ENCODE data around the gene FBLL1. TPM values are rescaled to one million over a fixed set of nuclear protein-coding genes. Genes with fewer than 3 reads are reported as not detected.

Gene FBLL1
- total RNA-seq: 0.13 TPM in 1 of 2 replicates, not detected in the other

DNA sequence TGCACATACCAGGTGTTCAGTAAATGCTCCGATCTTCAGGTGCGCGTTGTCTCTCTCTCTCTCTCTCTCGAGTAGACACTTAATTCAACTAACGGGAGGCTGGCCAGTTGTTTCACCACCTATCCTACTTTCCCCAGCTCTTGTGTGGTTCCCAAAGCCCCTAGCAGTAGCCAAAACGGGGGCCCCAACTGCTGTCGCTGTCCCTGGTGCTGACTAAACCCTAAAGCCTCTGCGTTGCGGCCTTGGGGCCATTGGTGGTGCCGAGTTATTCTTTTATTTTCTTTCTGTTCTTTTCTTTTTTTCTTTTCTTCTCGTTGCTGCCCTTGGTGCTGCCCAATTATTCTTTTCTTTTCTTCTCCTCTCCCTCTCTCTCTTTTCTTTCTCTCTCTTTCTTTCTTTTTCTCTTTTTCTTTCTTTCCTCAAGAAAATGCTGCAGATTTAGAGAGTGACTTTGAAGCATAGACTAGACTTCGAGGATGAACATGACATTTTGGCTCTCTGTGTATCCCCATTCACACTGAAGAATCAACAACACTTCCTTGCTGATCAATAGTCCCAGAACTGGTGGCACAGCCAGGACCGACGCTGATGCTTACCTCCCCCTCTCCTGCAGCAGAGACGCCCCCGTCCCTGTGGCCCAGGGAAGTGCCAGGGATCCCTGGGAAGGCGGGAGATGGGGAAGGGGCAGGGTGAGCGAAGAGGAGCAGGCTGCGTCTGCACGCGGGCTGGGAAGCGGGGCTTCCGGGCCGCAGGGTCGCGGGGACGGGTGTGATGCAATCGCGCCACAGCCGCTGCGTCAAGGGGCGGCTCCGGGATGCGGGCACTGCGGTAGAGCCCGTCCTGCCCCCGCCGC, at the start of gene FBLL1:
Gene FBLL1, plus strand, starts transcription at position 785 of the 853 bp plus-strand sequence. CDS start 200 bp downstream, outside the sequence.
- DNase-seq (ENCODE audit: low spot score): no peak
- H3K4me3 Mint-ChIP-seq: peak within 1 kb of the TSS; percentile 57
- H3K27ac Mint-ChIP-seq: no peak within 1 kb of the TSS
- H3K36me3 Mint-ChIP-seq (ENCODE audit: low read depth): peaks cover 3% of the 10 kb centered on the region
- peaks cover 5% of the 10 kb centered on the region for H3K4me1 Mint-ChIP-seq (ENCODE audit: low read depth)
- peaks cover 48% of the 10 kb centered on the region for H3K27me3 Mint-ChIP-seq (ENCODE audit: insufficient read depth)
- peaks cover 7% of the 10 kb centered on the region for H3K9me3 Mint-ChIP-seq
- intact Hi-C loops (cut with micrococcal nuclease): loop anchor here (5.0 kb wide), 1 partner anchor 49 kb away; the partner anchor contains the start of gene PANK3

DNA sequence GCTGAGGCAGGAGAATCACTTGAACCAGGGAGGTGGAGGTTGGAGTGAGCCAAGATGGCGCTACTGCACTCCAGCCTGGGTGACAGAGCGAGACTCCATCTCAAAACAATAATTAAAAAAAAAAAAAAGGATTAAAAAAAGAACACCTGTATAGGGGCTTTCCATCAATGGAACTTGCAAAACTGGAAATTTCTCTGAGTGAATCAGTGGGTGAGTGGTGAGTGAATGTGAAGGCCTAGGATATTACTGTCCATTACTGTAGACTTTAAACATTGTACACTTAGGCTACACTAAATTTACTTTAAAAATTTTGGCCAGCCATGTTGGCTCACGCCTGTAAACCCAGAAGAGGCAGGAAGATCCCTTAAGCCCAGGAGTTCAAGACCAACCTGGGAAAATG, 48.5 kb upstream of the FBLL1 start:
- H3K9me3 Mint-ChIP-seq: no peaks in the 10 kb centered on the region
- no peak overlapping the region for H3K4me3 Mint-ChIP-seq
- H3K4me1 Mint-ChIP-seq (ENCODE audit: low read depth): peaks cover 19% of the 10 kb centered on the region
- peaks cover 3% of the 10 kb centered on the region for H3K27me3 Mint-ChIP-seq (ENCODE audit: insufficient read depth)
- no peak overlapping the region for H3K27ac Mint-ChIP-seq
- DNase-seq (ENCODE audit: low spot score): no peak
- no peaks in the 10 kb centered on the region for H3K36me3 Mint-ChIP-seq (ENCODE audit: low read depth)
- intact Hi-C loops (cut with micrococcal nuclease): no loop called here

DNA sequence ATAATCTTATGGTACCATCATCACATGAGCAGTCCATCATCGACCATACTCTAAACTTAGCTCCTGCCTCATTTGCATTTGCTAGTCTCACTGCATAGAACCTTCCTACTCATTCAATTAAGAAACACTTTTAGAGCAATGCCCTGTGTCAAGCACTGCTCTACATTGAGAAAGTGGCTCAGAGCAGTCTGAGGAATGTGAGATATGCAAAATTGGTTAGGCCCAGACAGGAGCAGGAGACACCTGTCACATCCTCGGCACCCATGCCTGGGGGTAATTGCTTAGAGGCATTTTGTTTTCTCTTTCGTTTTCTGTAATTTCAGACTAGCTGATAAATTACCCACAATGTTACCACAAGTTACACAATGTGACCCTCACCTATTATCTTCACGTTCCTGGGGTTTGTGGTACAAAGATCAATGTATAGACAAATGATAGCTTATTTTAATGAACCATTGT, 47.7 kb upstream of the FBLL1 start:
- intact Hi-C loops (cut with micrococcal nuclease): no loop called here
- Mint-ChIP-seq H3K27me3 (ENCODE audit: insufficient read depth) (peaks cover 3% of the 10 kb centered on the region), H3K36me3 (ENCODE audit: low read depth) (peaks cover 1% of the 10 kb centered on the region), H3K9me3 (no peaks in the 10 kb centered on the region), H3K4me1 (ENCODE audit: low read depth) (peaks cover 26% of the 10 kb centered on the region), H3K4me3 (no peak overlapping the region), H3K27ac (no peak overlapping the region)
- no peak for DNase-seq (ENCODE audit: low spot score)

DNA sequence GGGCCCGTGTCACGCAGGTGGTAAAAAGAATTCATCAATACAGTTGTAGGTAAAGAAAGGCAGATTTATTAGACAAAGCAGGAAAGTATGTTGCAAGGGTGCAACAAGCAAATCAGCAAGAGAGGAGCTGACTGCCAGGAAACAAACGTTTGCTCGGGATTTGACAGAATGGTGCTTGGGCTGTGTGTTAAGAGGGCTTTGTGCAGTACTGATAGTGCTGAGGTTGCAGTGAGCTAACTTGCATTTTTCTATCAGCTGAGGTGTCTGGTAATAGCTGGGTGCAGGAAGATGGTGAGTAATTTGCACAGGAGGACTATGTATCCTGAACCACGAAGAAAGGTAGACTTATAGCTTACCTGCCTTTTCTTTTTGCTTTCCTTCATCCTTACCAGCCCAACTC, 46.7 kb upstream of the FBLL1 start:
- Mint-ChIP-seq H3K9me3 (no peaks in the 10 kb centered on the region), H3K36me3 (ENCODE audit: low read depth) (peaks cover 2% of the 10 kb centered on the region), H3K4me3 (no peak overlapping the region), H3K27ac (no peak overlapping the region), H3K27me3 (ENCODE audit: insufficient read depth) (peaks cover 3% of the 10 kb centered on the region), H3K4me1 (ENCODE audit: low read depth) (peaks cover 28% of the 10 kb centered on the region)
- no peak for DNase-seq (ENCODE audit: low spot score)
- intact Hi-C loops (cut with micrococcal nuclease): no loop called here

DNA sequence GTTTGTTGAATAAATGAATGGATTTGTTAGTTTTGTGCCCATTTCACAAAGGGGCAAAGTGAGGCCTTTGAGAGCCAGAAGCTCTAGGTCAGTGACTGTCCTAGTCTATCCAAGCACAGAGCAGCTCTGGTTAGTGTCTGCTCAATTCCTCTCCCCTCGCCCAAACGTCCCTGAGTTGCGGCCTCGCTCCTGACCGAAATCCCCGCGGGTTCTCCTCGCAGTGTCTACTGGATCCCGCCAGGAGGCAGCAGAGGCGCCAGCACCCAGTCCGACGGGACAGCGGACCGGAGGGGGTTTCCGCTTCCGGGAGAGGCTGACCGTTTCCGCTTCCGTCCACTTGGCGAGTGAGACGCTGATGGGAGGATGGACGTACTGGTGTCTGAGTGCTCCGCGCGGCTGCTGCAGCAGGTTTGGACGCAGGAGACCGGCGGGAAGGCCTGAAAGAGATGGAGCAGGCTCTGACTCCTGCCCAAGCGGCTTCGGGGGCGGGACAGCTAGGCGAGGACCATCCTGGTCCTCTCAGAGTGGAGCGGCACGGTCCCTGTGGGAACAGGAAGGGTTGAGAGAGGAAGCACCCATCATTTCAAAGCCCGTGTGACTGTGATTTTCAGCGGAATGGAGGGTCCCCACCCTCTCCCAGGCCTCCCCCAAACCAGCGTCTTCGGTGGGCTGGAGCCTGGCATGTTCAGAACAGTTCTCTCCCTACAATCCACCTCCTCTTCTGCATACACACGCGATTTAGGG, 42.8 kb upstream of the FBLL1 start, which contains the start of gene RARS1:
Gene RARS1, plus strand, starts transcription at position 336 of the 744 bp plus-strand sequence. Its CDS starts 28 bp downstream, at position 364.
- H3K4me1 Mint-ChIP-seq (ENCODE audit: low read depth): peaks cover 38% of the 10 kb centered on the region
- H3K27me3 Mint-ChIP-seq (ENCODE audit: insufficient read depth): no peaks in the 10 kb centered on the region
- no peaks in the 10 kb centered on the region for H3K9me3 Mint-ChIP-seq
- peak; percentile 86 for DNase-seq (ENCODE audit: low spot score)
- intact Hi-C loops (cut with micrococcal nuclease): loop anchor here (1.0 to 5.0 kb wide), 5 partner anchors 71 to 1096 kb away; partner anchors contain the start of genes PANK3 and SPDL1
- H3K27ac Mint-ChIP-seq: peak within 1 kb of the TSS; percentile 86
- peak within 1 kb of the TSS; percentile 100 for H3K4me3 Mint-ChIP-seq
- H3K36me3 Mint-ChIP-seq (ENCODE audit: low read depth): peaks cover 22% of the 10 kb centered on the region

DNA sequence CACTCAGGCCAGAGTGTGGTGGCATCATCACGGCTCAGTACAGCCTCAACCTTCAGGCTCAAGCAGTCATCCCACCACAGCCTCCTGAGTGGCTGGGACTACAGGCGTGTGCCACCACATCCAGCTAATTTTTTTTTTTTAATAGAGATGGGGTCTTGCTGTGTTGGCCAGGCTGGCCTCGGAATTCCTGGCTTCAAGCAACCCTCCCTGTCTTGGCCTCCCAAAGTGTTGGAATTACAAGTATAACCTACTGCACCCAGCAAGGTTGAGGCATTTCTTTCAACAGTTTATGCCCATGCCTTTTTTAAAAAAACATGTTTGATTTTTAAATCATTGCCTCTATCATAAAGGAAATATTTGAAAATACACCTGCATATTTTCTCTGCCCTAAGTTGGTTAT, 40.0 kb upstream of the FBLL1 start:
- Mint-ChIP-seq H3K27me3 (ENCODE audit: insufficient read depth) (no peaks in the 10 kb centered on the region), H3K9me3 (no peaks in the 10 kb centered on the region), H3K27ac (no peak overlapping the region), H3K4me3 (no peak overlapping the region), H3K36me3 (ENCODE audit: low read depth) (peaks cover 40% of the 10 kb centered on the region), H3K4me1 (ENCODE audit: low read depth) (peaks cover 36% of the 10 kb centered on the region)
- DNase-seq (ENCODE audit: low spot score): no peak
- intact Hi-C loops (cut with micrococcal nuclease): loop anchor here (5.0 kb wide), 2 partner anchors 68 to 1093 kb away; partner anchors contain the start of gene SPDL1

DNA sequence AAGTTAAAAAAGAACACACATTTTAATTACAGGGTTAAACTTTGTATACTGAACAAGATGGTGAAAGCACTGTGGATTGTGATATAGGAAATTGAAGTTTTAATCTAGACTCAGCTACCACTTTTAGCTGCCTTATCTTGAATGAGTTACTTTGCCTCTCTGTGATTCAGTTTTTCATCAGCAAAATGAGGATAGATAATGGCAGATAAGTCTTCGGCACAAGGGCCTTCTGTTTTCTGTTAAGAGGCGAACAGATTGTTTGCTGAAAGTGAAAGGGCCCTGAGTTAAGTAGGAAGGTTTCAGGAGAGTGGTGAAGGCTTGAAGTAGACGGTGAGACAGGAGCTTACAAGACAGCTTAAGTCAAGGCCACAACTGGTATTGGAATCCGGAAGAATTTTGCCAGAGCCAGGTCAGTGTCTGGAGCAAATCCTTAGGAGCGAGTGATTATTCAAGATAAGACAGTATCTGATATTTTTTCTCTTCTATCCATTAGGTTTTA, 35.0 kb upstream of the FBLL1 start:
- no peaks in the 10 kb centered on the region for H3K27me3 Mint-ChIP-seq (ENCODE audit: insufficient read depth)
- no peak overlapping the region for H3K4me3 Mint-ChIP-seq
- DNase-seq (ENCODE audit: low spot score): no peak
- intact Hi-C loops (cut with micrococcal nuclease): no loop called here
- peaks cover 7% of the 10 kb centered on the region for H3K4me1 Mint-ChIP-seq (ENCODE audit: low read depth)
- H3K27ac Mint-ChIP-seq: no peak overlapping the region
- H3K9me3 Mint-ChIP-seq: no peaks in the 10 kb centered on the region
- H3K36me3 Mint-ChIP-seq (ENCODE audit: low read depth): peaks cover 46% of the 10 kb centered on the region

DNA sequence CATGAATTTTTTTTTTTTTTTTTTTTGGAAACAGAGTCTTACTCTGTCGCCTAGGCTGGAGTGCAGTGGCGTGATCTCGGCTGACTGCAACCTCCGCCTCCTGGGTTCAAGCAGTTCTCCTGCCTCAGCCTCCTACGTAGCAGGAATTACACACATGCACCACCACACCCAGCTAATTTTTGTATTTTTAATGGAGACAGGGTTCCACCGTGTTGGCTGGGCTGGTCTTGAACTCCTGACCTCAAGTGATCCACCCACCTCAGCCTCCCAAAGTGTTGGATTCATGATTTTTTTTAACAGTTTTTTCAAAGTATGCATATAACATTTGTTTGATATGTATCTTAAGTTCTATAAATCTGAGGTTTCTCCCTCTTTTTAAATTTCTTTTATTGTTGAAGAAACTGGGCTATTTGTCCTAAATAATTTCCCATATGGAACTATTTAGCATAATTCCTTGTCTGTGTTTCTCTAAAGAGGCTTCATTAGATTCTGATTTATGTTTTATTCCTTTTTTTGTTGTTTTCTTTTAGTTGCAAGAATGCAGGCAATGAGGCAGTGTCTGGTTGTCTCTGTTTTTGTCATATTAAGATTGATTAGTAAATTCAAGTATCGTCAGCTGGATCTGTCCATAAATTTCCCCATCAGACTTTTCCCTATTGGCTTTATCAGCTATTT, 26.4 kb upstream of the FBLL1 start:
- Mint-ChIP-seq H3K27ac (no peak overlapping the region), H3K9me3 (no peaks in the 10 kb centered on the region), H3K4me3 (no peak overlapping the region), H3K36me3 (ENCODE audit: low read depth) (peaks cover 36% of the 10 kb centered on the region), H3K4me1 (ENCODE audit: low read depth) (no peaks in the 10 kb centered on the region), H3K27me3 (ENCODE audit: insufficient read depth) (no peaks in the 10 kb centered on the region)
- DNase-seq (ENCODE audit: low spot score): no peak
- intact Hi-C loops (cut with micrococcal nuclease): no loop called here

DNA sequence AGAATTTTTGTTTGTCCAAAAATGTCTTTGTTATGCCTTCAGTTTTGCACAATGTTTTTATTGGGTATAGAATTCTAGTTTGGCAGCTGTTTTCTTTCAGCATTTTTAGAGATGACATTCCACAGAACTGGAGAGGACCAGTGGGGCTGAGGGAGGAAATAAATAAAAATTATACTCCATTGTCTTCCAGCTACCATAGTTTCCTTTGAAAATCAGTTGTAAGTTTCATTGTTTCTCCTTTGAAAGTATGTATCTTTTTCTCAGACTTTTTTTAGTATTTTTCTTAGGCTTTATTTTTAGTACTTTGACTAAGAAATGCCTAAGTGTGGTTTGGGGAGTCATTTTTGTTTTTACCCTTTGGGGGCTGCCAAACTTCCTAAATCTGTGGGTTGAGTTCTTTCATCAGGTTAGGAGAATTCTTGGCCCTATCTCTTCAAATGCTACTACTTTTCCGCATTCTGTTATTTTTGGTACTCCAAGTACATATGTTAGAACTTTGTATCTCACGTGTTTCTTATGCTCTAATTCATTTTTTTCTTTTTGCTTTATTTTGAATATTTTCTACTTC, 15.2 kb upstream of the FBLL1 start:
- intact Hi-C loops (cut with micrococcal nuclease): no loop called here
- no peak overlapping the region for H3K4me3 Mint-ChIP-seq
- peaks cover 7% of the 10 kb centered on the region for H3K9me3 Mint-ChIP-seq
- DNase-seq (ENCODE audit: low spot score): no peak
- no peaks in the 10 kb centered on the region for H3K27me3 Mint-ChIP-seq (ENCODE audit: insufficient read depth)
- H3K36me3 Mint-ChIP-seq (ENCODE audit: low read depth): peaks cover 75% of the 10 kb centered on the region
- H3K4me1 Mint-ChIP-seq (ENCODE audit: low read depth): no peaks in the 10 kb centered on the region
- no peak overlapping the region for H3K27ac Mint-ChIP-seq

DNA sequence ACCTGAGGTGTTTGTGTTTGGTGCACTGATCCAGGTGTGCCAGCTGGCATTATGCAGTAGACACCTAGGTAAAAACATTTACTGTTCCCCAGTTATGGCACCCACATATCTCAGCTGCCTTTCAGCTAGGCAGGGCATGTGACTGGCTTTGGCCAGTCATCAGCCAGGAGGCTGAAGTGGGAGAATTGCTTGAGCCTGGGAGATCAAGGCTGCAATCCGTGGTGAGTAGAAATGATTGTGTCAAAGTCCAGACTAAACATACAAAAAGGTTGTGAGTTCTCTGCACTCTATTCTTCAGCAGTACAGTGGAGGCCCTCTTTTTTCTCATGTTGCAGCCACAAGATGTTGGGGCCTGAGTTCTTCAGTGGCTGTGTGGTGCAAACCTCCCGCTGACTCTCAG, 3.2 kb upstream of the FBLL1 start:
- DNase-seq (ENCODE audit: low spot score): no peak
- H3K27me3 Mint-ChIP-seq (ENCODE audit: insufficient read depth): peaks cover 31% of the 10 kb centered on the region
- peaks cover 4% of the 10 kb centered on the region for H3K36me3 Mint-ChIP-seq (ENCODE audit: low read depth)
- intact Hi-C loops (cut with micrococcal nuclease): loop anchor here (5.0 kb wide), 1 partner anchor 51 kb away; the partner anchor contains the start of gene PANK3
- H3K9me3 Mint-ChIP-seq: peaks cover 7% of the 10 kb centered on the region
- H3K4me1 Mint-ChIP-seq (ENCODE audit: low read depth): peaks cover 5% of the 10 kb centered on the region
- no peak overlapping the region for H3K4me3 Mint-ChIP-seq
- H3K27ac Mint-ChIP-seq: no peak overlapping the region

DNA sequence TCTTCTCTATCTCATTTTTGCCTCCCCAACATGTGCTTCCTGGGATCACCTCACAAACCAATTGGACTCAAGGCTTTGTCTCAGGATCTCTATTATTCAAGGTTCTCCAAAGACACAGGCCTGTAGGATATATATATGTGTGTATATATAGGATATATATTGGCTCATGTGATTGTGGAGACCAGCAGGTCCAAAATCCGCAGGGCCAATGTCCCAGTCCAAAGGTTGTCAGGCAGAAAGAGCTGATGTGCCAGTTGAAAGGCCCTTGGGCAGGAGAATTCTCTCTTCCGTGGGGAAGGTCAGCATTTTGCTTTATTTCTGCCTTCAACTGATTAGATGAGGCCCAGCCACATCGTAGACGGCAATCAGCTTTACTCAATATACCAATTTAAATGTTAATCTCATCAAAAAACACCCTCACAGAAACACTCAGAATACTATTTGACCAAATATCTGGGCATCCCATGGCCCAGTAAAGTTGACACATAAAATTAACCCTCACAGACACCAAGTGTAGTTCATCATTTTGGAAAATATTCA, 1.3 kb upstream of the FBLL1 start:
- no peak for DNase-seq (ENCODE audit: low spot score)
- intact Hi-C loops (cut with micrococcal nuclease): loop anchor here (5.0 kb wide), 1 partner anchor 49 kb away; the partner anchor contains the start of gene PANK3
- H3K36me3 Mint-ChIP-seq (ENCODE audit: low read depth): peaks cover 3% of the 10 kb centered on the region
- no peak overlapping the region for H3K27ac Mint-ChIP-seq
- peaks cover 44% of the 10 kb centered on the region for H3K27me3 Mint-ChIP-seq (ENCODE audit: insufficient read depth)
- H3K9me3 Mint-ChIP-seq: peaks cover 7% of the 10 kb centered on the region
- no peak overlapping the region for H3K4me3 Mint-ChIP-seq
- H3K4me1 Mint-ChIP-seq (ENCODE audit: low read depth): peaks cover 5% of the 10 kb centered on the region

Measured in activated T-helper 1 cell treated with anti-CD3 and anti-CD28 coated beads, Interleukin-12 subunit alpha, Interleukin-12 subunit beta, Interleukin-2, Interleukin-4 antibody, amounts not matched to agents 30 ng/mL and 10 ng/mL and 1 ng/mL, durations not matched to agents 14 hours and 24 hours and 36 hours (primary cell).